ENCODE results near the gene GRM7. TPM values are rescaled to one million over a fixed set of nuclear protein-coding genes. Genes with fewer than 3 reads are reported as not detected.

Gene GRM7
- polyA plus RNA-seq, 4 donors, result 0.01 to 0.30 TPM; not detected in 2

DNA sequence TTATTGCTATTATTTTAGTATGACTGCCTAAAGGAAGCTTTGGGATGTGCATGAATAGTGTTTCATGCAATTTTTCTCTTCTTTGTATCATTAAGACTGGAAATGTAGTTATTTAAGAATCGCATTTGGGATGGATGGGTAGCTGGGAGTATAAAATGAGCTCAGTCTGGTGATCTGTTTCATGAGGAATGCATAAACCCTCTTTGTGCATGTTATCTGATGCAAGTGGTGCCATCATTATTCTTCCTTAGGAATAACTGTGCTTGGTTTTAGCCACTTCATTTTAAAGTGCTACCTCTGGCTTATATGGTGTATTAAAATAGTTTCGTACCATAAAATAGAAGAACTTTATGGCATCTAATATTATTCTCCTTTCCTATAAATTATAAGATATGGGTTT lies 535.6 kb downstream of the GRM7 start:
- Histone ChIP-seq H3K27ac (ENCODE audit: low read depth in 1 of 3, low read length in 2 of 3) (no peak overlapping the region), H3K4me1 (ENCODE audit: control insufficient read depth in 3 of 3, insufficient read depth in 2 of 3, low read depth in 1 of 3, low read length in 2 of 3) (no peaks in the 10 kb centered on the region), H3K36me3 (ENCODE audit: control insufficient read depth in 3 of 3, insufficient read depth in 2 of 3, low read depth in 1 of 3, low read length in 3 of 3) (no peaks in the 10 kb centered on the region), H3K27me3 (ENCODE audit: control insufficient read depth in 3 of 3, insufficient read depth in 3 of 3, low read length in 3 of 3) (no peaks in the 10 kb centered on the region), H3K4me3 (ENCODE audit: low read depth in 1 of 3, low read length in 3 of 3) (no peak overlapping the region), H3K9me3 (ENCODE audit: control insufficient read depth in 2 of 2, insufficient read depth in 1 of 2, low read depth in 1 of 2, low read length in 1 of 2) (peaks cover 0 to 4% of the 10 kb centered on the region in 2 donors)
- no peak for FAIRE-seq
- whole genome bisulfite sequencing, 3 donors, result 91 to 94% (median 93%) methylated on average over 2 of the region's 2 CpGs
- no peak for DNase-seq

DNA sequence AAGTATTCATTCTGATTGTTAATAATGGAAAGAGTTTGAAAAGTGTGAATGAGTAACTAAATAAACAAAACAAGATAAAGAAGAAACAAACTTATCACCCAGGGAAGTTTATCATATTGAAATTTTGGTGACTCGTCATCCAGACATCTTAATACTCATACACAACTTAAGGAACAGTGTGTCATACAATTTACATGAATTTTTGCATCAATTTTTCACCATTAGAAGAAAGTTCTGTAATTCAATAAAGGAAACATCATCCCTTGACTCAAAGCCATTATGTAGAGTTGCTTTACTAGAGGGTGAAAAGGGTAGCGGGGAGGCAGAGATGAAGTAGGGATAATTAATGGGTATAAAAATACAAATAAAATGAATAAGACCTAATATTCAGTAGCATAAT lies 536.2 kb downstream of the GRM7 start:
- no peak for FAIRE-seq
- H3K36me3 ChIP-seq (ENCODE audit: control insufficient read depth in 3 of 3, insufficient read depth in 2 of 3, low read depth in 1 of 3, low read length in 3 of 3), result no peaks in the 10 kb centered on the region
- 77 to 84% (median 80%) methylated on average over 2 of the region's 2 CpGs for WGBS, 3 donors

DNA sequence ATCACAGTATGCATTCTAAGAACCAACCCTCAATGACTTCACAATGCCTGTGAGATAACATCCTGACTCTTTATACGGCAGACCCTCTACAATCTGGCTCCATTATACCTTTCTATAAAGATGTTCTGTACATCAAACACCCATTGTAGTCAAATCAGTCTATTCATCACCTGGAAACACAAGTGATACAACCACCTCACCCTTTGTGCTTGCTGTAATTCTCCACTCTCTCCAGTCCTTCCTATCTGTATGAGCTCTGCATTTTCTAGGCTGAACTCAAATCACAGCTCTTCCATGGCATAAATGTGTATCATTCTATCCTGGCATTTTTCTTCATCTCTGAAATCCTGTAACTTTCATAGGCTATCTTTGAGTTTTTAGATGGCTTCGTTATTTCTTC lies 539.4 kb downstream of the GRM7 start:
- no peak for DNase-seq
- H3K36me3 ChIP-seq (ENCODE audit: control insufficient read depth in 3 of 3, insufficient read depth in 2 of 3, low read depth in 1 of 3, low read length in 3 of 3), result no peaks in the 10 kb centered on the region
- H3K9me3 ChIP-seq (ENCODE audit: control insufficient read depth in 2 of 2, insufficient read depth in 1 of 2, low read depth in 1 of 2, low read length in 1 of 2), result no peaks in the 10 kb centered on the region
- no peak overlapping the region for H3K4me3 ChIP-seq (ENCODE audit: low read depth in 1 of 3, low read length in 3 of 3)
- H3K27ac ChIP-seq (ENCODE audit: low read depth in 1 of 3, low read length in 2 of 3), result no peak overlapping the region
- no peak for FAIRE-seq
- no peaks in the 10 kb centered on the region for H3K4me1 ChIP-seq (ENCODE audit: control insufficient read depth in 3 of 3, insufficient read depth in 2 of 3, low read depth in 1 of 3, low read length in 2 of 3)
- WGBS, 3 donors, result 72 to 79% (median 76%) methylated on average over 2 of the region's 2 CpGs
- no peaks in the 10 kb centered on the region for H3K27me3 ChIP-seq (ENCODE audit: control insufficient read depth in 3 of 3, insufficient read depth in 3 of 3, low read length in 3 of 3)

More for the DNA sequence above, 536.2 kb downstream of the GRM7 start:
- no peak for DNase-seq
- Histone ChIP-seq H3K27me3 (ENCODE audit: control insufficient read depth in 3 of 3, insufficient read depth in 3 of 3, low read length in 3 of 3) (no peaks in the 10 kb centered on the region), H3K4me3 (ENCODE audit: low read depth in 1 of 3, low read length in 3 of 3) (no peak overlapping the region), H3K27ac (ENCODE audit: low read depth in 1 of 3, low read length in 2 of 3) (no peak overlapping the region), H3K9me3 (ENCODE audit: control insufficient read depth in 2 of 2, insufficient read depth in 1 of 2, low read depth in 1 of 2, low read length in 1 of 2) (peaks cover 0 to 1% of the 10 kb centered on the region in 2 donors), H3K4me1 (ENCODE audit: control insufficient read depth in 3 of 3, insufficient read depth in 2 of 3, low read depth in 1 of 3, low read length in 2 of 3) (no peaks in the 10 kb centered on the region)

DNA sequence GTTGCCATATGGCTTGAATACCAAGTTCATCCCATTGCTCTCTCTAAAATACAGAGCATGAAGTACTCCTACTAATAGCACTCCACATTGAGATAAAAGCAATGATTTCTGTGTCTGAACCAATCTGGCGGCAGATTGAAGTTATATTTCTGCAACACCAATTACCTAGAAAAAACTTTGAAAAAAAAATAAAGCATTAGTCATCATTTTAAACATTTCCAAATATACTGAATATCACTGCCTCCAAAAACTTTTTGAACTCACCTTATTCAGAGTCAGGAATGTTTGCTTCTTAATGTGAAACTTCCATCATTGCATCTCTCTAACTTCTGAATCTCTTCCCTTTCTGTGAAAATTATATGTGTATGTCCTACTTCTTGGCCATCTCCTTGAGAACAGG lies 540.5 kb downstream of the GRM7 start:
- 89 to 94% (median 91%) methylated on average over 1 of the region's 1 CpG for WGBS, 3 donors

DNA sequence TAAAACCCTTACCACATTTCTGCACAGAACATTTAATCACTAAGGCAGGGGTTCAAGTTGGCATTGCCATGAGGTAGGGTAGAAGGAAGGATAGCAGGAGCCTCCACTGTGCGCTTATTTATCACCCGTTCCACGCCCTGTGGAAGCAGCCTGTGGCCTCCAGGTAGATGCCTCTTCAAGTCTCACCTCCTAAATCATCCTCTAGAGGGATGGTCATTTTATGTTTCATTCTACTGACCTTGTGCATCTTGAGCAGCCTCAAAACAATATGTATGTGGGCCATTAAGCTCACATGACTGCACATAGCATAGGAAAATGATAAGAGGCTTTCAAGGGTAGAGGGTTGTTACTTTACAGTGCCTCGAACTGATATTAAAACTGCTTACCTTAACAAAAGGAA lies 546.2 kb downstream of the GRM7 start:
- Histone ChIP-seq H3K9me3 (ENCODE audit: control insufficient read depth in 2 of 2, insufficient read depth in 1 of 2, low read depth in 1 of 2, low read length in 1 of 2) (no peaks in the 10 kb centered on the region), H3K4me3 (ENCODE audit: low read depth in 1 of 3, low read length in 3 of 3) (no peak overlapping the region), H3K27ac (ENCODE audit: low read depth in 1 of 3, low read length in 2 of 3) (no peak overlapping the region), H3K36me3 (ENCODE audit: control insufficient read depth in 3 of 3, insufficient read depth in 2 of 3, low read depth in 1 of 3, low read length in 3 of 3) (no peaks in the 10 kb centered on the region), H3K27me3 (ENCODE audit: control insufficient read depth in 3 of 3, insufficient read depth in 3 of 3, low read length in 3 of 3) (no peaks in the 10 kb centered on the region), H3K4me1 (ENCODE audit: control insufficient read depth in 3 of 3, insufficient read depth in 2 of 3, low read depth in 1 of 3, low read length in 2 of 3) (no peaks in the 10 kb centered on the region)
- 66 to 86% (median 86%) methylated on average over 4 of the region's 4 CpGs for WGBS, 3 donors
- DNase-seq (no peak), FAIRE-seq (no peak)

More for the DNA sequence above, 540.5 kb downstream of the GRM7 start:
- no peak for FAIRE-seq
- DNase-seq, result no peak
- Histone ChIP-seq H3K27me3 (ENCODE audit: control insufficient read depth in 3 of 3, insufficient read depth in 3 of 3, low read length in 3 of 3) (no peaks in the 10 kb centered on the region), H3K9me3 (ENCODE audit: control insufficient read depth in 2 of 2, insufficient read depth in 1 of 2, low read depth in 1 of 2, low read length in 1 of 2) (no peaks in the 10 kb centered on the region), H3K36me3 (ENCODE audit: control insufficient read depth in 3 of 3, insufficient read depth in 2 of 3, low read depth in 1 of 3, low read length in 3 of 3) (no peaks in the 10 kb centered on the region), H3K4me1 (ENCODE audit: control insufficient read depth in 3 of 3, insufficient read depth in 2 of 3, low read depth in 1 of 3, low read length in 2 of 3) (no peaks in the 10 kb centered on the region), H3K27ac (ENCODE audit: low read depth in 1 of 3, low read length in 2 of 3) (no peak overlapping the region), H3K4me3 (ENCODE audit: low read depth in 1 of 3, low read length in 3 of 3) (no peak overlapping the region)

DNA sequence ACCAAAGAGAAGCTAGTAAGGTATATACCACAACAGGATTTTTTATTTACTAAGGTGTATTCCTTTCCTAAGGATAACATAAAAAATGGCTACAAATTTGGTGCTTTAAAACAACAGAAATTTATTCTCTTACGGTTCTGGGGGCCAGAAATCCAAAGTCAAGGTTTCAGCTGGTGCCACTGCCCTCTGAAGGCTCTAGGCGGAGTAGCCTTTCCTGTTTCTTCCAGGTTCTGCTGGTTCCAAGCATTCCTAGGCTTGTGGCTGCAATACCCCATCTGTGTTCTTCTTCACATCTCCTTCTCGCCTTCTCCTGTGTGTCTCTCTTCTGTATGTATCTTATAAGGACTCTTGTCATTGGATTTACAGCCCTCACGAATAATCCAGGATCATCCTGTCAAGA lies 549.9 kb downstream of the GRM7 start:
- DNase-seq, result no peak
- no peaks in the 10 kb centered on the region for H3K27me3 ChIP-seq (ENCODE audit: control insufficient read depth in 3 of 3, insufficient read depth in 3 of 3, low read length in 3 of 3)
- 76 to 85% (median 79%) methylated on average over 4 of the region's 4 CpGs for WGBS, 3 donors
- no peak overlapping the region for H3K4me3 ChIP-seq (ENCODE audit: low read depth in 1 of 3, low read length in 3 of 3)
- no peaks in the 10 kb centered on the region for H3K9me3 ChIP-seq (ENCODE audit: control insufficient read depth in 2 of 2, insufficient read depth in 1 of 2, low read depth in 1 of 2, low read length in 1 of 2)
- no peak for FAIRE-seq
- no peaks in the 10 kb centered on the region for H3K36me3 ChIP-seq (ENCODE audit: control insufficient read depth in 3 of 3, insufficient read depth in 2 of 3, low read depth in 1 of 3, low read length in 3 of 3)
- H3K4me1 ChIP-seq (ENCODE audit: control insufficient read depth in 3 of 3, insufficient read depth in 2 of 3, low read depth in 1 of 3, low read length in 2 of 3), result no peaks in the 10 kb centered on the region
- H3K27ac ChIP-seq (ENCODE audit: low read depth in 1 of 3, low read length in 2 of 3), result no peak overlapping the region

DNA sequence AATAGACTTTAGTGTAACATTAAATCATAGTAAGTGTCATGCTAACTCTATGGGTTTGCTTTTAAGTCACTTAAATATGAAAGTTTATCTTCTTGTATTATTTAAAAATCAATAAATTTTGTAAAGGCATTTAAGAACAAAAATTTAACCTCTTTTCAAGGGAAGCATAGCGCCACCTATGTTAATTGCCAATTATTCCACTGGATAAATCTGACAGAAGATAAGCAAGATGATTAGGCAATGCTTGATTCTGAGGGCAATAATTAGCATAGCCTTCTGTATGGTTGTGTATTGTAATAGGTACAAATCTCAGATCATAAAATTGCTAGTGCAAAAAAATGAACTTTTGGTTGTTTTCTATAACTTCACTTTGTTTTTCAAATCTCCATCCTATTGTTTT lies 560.1 kb downstream of the GRM7 start:
- 78 to 90% (median 86%) methylated on average over 1 of the region's 1 CpG for WGBS, 3 donors
- H3K27ac ChIP-seq (ENCODE audit: low read depth in 1 of 3, low read length in 2 of 3), result no peak overlapping the region
- H3K4me1 ChIP-seq (ENCODE audit: control insufficient read depth in 3 of 3, insufficient read depth in 2 of 3, low read depth in 1 of 3, low read length in 2 of 3), result no peaks in the 10 kb centered on the region
- DNase-seq, result no peak
- no peaks in the 10 kb centered on the region for H3K9me3 ChIP-seq (ENCODE audit: control insufficient read depth in 2 of 2, insufficient read depth in 1 of 2, low read depth in 1 of 2, low read length in 1 of 2)
- no peak for FAIRE-seq
- H3K36me3 ChIP-seq (ENCODE audit: control insufficient read depth in 3 of 3, insufficient read depth in 2 of 3, low read depth in 1 of 3, low read length in 3 of 3), result no peaks in the 10 kb centered on the region
- no peak overlapping the region for H3K4me3 ChIP-seq (ENCODE audit: low read depth in 1 of 3, low read length in 3 of 3)
- no peaks in the 10 kb centered on the region for H3K27me3 ChIP-seq (ENCODE audit: control insufficient read depth in 3 of 3, insufficient read depth in 3 of 3, low read length in 3 of 3)

DNA sequence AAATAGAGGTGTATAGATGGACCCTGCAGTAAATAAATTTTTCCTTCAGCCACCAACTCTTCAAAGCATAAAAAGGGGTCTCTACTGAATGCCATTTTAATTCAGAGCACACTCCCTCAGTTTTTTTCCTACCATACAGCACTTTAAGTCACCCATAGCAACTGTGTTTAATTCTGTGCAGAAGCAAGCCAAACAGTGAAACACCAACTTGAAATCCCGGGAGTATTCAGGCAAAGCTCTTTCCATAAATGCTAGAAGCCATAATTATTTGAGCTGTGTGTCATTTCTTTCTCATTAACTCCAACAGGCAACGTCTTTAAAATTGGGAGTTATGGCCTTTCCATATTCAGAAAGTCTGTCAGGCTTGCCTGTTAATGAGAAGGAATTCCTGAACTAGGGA lies 562.1 kb downstream of the GRM7 start:
- FAIRE-seq, result no peak

DNA sequence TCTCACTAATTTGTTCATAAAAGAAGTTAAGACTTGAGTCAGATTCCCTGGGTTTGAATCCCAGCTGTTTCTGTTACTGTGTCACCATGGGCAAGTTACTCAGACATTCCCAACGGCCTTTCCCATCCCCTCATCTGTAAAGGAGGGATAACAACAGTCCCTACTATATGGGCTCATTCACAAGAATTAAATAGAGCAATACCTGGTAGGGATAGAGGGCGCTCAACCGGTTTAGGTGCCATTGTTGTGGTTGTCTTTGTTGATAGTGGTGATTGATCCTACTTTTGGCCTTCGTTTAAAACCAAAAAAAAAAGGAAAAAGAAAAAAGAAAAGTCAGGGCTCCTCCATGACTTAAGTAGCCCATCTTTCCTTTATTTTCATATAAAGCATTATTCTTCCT lies 563.1 kb downstream of the GRM7 start:
- Histone ChIP-seq H3K36me3 (ENCODE audit: control insufficient read depth in 3 of 3, insufficient read depth in 2 of 3, low read depth in 1 of 3, low read length in 3 of 3) (no peaks in the 10 kb centered on the region), H3K9me3 (ENCODE audit: control insufficient read depth in 2 of 2, insufficient read depth in 1 of 2, low read depth in 1 of 2, low read length in 1 of 2) (no peaks in the 10 kb centered on the region), H3K4me3 (ENCODE audit: low read depth in 1 of 3, low read length in 3 of 3) (no peak overlapping the region), H3K27ac (ENCODE audit: low read depth in 1 of 3, low read length in 2 of 3) (no peak overlapping the region), H3K4me1 (ENCODE audit: control insufficient read depth in 3 of 3, insufficient read depth in 2 of 3, low read depth in 1 of 3, low read length in 2 of 3) (no peaks in the 10 kb centered on the region), H3K27me3 (ENCODE audit: control insufficient read depth in 3 of 3, insufficient read depth in 3 of 3, low read length in 3 of 3) (no peaks in the 10 kb centered on the region)
- 54 to 71% (median 67%) methylated on average over 4 of the region's 4 CpGs for WGBS, 3 donors
- DNase-seq (no peak), FAIRE-seq (no peak)

More for the DNA sequence above, 562.1 kb downstream of the GRM7 start:
- 60 to 66% (median 63%) methylated on average over 2 of the region's 2 CpGs for WGBS, 3 donors
- Histone ChIP-seq H3K4me1 (ENCODE audit: control insufficient read depth in 3 of 3, insufficient read depth in 2 of 3, low read depth in 1 of 3, low read length in 2 of 3) (no peaks in the 10 kb centered on the region), H3K9me3 (ENCODE audit: control insufficient read depth in 2 of 2, insufficient read depth in 1 of 2, low read depth in 1 of 2, low read length in 1 of 2) (no peaks in the 10 kb centered on the region), H3K36me3 (ENCODE audit: control insufficient read depth in 3 of 3, insufficient read depth in 2 of 3, low read depth in 1 of 3, low read length in 3 of 3) (no peaks in the 10 kb centered on the region), H3K27me3 (ENCODE audit: control insufficient read depth in 3 of 3, insufficient read depth in 3 of 3, low read length in 3 of 3) (no peaks in the 10 kb centered on the region), H3K27ac (ENCODE audit: low read depth in 1 of 3, low read length in 2 of 3) (no peak overlapping the region), H3K4me3 (ENCODE audit: low read depth in 1 of 3, low read length in 3 of 3) (no peak overlapping the region)
- no peak for DNase-seq
